K562 (cell line): Measurements from ENCODE around the gene EFCAB10.

Source experiments
- CEBPB ChIP-seq: fragments of 450-650 bp; IDR thresholded peaks from 2 replicates; pipeline ENCODE4 v1.6.1; 2016; ENCODE audit warnings: missing genetic modification characterization, missing compliant biosample characterization
- JUNB ChIP-seq: fragments of 450-650 bp; formaldehyde crosslinking; conservative IDR thresholded peaks from 2 replicates; pipeline ENCODE4 v1.4.0; 2020; ENCODE audit warnings: mild to moderate bottlenecking
- NFE2 ChIP-seq: IDR thresholded peaks from 2 replicates; pipeline ENCODE4 v1.6.1; 2014; ENCODE audit warnings: antibody characterized with exemption, low read depth
- ZNF431 ChIP-seq: sonication (generic); formaldehyde crosslinking; IDR thresholded peaks from 2 replicates; pipeline ENCODE4 v1.8.0; 2022; ENCODE audit warnings: mild to moderate bottlenecking, missing genetic modification reagents
- ZNF695 ChIP-seq: fragments of 450-650 bp; formaldehyde crosslinking; IDR thresholded peaks from 2 replicates; pipeline ENCODE4 v1.4.0; 2020; ENCODE audit warnings: mild to moderate bottlenecking, moderate library complexity
- TF ChIP-seq, protein P1 (sequence below): fragments of 150-350 bp; IDR thresholded peaks from 2 replicates; pipeline ENCODE4 v1.6.1; 2014; ENCODE audit warnings: low read depth, mild to moderate bottlenecking, low read length, borderline replicate concordance
- TF ChIP-seq, protein P2 (sequence below), 3 experiments: IDR thresholded peaks in 2 of 3; conservative IDR thresholded peaks in 1 of 3; 2 replicates each; pipeline ENCODE4 v1.5.1; 2011 to 2012; ENCODE audit warnings: low read length in 3 of 3, mild to moderate bottlenecking in 3 of 3, control low read depth in 2 of 3, improper control_type of control experiment in 1 of 3, inconsistent platforms in 1 of 3, low read depth in 1 of 3, mixed read lengths in 1 of 3, moderate library complexity in 1 of 3; ENCODE audit not compliant: insufficient read depth in 2 of 3
- TF ChIP-seq, protein P3 (sequence below): fragments of 250-450 bp; sonication (Bioruptor Pico); IDR thresholded peaks from 2 replicates; pipeline ENCODE4 v1.4.0; 2020; ENCODE audit warnings: mild to moderate bottlenecking

DNA sequence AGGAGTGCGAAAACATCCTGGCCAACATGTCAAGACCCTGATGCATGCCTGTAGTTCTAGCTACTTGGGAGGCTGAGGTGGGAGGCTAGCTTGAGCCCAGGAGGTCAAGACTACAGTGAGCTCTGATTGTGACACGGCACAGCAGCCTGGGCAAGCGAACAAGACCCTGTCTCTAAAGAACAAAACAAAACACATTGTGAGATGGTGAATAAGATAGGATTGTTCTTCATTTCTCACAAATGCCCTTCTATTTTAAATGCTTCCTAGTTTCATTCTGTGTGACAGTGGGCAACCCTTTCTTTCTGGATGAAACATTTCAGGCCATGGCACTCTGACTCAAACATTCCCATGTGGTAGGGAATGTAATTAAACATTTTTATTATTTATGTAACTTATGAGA, 13.5 kb downstream of the EFCAB10 start:
- TF ChIP-seq, protein P1, sequence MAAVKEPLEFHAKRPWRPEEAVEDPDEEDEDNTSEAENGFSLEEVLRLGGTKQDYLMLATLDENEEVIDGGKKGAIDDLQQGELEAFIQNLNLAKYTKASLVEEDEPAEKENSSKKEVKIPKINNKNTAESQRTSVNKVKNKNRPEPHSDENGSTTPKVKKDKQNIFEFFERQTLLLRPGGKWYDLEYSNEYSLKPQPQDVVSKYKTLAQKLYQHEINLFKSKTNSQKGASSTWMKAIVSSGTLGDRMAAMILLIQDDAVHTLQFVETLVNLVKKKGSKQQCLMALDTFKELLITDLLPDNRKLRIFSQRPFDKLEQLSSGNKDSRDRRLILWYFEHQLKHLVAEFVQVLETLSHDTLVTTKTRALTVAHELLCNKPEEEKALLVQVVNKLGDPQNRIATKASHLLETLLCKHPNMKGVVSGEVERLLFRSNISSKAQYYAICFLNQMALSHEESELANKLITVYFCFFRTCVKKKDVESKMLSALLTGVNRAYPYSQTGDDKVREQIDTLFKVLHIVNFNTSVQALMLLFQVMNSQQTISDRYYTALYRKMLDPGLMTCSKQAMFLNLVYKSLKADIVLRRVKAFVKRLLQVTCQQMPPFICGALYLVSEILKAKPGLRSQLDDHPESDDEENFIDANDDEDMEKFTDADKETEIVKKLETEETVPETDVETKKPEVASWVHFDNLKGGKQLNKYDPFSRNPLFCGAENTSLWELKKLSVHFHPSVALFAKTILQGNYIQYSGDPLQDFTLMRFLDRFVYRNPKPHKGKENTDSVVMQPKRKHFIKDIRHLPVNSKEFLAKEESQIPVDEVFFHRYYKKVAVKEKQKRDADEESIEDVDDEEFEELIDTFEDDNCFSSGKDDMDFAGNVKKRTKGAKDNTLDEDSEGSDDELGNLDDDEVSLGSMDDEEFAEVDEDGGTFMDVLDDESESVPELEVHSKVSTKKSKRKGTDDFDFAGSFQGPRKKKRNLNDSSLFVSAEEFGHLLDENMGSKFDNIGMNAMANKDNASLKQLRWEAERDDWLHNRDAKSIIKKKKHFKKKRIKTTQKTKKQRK, result no peak
- TF ChIP-seq, protein P2, sequence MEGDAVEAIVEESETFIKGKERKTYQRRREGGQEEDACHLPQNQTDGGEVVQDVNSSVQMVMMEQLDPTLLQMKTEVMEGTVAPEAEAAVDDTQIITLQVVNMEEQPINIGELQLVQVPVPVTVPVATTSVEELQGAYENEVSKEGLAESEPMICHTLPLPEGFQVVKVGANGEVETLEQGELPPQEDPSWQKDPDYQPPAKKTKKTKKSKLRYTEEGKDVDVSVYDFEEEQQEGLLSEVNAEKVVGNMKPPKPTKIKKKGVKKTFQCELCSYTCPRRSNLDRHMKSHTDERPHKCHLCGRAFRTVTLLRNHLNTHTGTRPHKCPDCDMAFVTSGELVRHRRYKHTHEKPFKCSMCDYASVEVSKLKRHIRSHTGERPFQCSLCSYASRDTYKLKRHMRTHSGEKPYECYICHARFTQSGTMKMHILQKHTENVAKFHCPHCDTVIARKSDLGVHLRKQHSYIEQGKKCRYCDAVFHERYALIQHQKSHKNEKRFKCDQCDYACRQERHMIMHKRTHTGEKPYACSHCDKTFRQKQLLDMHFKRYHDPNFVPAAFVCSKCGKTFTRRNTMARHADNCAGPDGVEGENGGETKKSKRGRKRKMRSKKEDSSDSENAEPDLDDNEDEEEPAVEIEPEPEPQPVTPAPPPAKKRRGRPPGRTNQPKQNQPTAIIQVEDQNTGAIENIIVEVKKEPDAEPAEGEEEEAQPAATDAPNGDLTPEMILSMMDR (IDR thresholded peaks at IDR 0.05 in 2 of 3, conservative IDR thresholded peaks at IDR 0.05 in 1 of 3; ENCODE audit: insufficient read depth in 2 of 3, low read depth in 1 of 3, low read length in 3 of 3), result no peak
- TF ChIP-seq CEBPB (tag), result no peak
- TF ChIP-seq, protein P3, sequence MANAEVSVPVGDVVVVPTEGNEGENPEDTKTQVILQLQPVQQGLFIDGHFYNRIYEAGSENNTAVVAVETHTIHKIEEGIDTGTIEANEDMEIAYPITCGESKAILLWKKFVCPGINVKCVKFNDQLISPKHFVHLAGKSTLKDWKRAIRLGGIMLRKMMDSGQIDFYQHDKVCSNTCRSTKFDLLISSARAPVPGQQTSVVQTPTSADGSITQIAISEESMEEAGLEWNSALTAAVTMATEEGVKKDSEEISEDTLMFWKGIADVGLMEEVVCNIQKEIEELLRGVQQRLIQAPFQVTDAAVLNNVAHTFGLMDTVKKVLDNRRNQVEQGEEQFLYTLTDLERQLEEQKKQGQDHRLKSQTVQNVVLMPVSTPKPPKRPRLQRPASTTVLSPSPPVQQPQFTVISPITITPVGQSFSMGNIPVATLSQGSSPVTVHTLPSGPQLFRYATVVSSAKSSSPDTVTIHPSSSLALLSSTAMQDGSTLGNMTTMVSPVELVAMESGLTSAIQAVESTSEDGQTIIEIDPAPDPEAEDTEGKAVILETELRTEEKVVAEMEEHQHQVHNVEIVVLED (CRISPR knock-in tag), result no peak
- TF ChIP-seq JUNB (CRISPR knock-in tag), result no peak
- no peak for TF ChIP-seq ZNF695 (CRISPR knock-in tag)
- TF ChIP-seq ZNF431 (CRISPR knock-in tag), result no peak
- no peak for TF ChIP-seq NFE2
